ENCODE data around the gene LANCL2.

GRCh38 chr7:55440040-55440690 lies 75.0 kb downstream of the LANCL2 start:
- TF ChIP-seq GATA2 (IDR thresholded peaks at IDR 0.05; ENCODE audit: low read depth, low read length) (no peak), GATA3 (IDR thresholded peaks at IDR 0.05; ENCODE audit: low read depth, low read length) (no peak)

Measured in SH-SY5Y (cell line).